Measurements from ENCODE around the gene ST6GALNAC2.
"Not testable (repeated sequence)": the region's sequence is repeated elsewhere in the genome, so short reads cannot be mapped to it uniquely, and the experiment has no call there.

Gene ST6GALNAC2

DNA sequence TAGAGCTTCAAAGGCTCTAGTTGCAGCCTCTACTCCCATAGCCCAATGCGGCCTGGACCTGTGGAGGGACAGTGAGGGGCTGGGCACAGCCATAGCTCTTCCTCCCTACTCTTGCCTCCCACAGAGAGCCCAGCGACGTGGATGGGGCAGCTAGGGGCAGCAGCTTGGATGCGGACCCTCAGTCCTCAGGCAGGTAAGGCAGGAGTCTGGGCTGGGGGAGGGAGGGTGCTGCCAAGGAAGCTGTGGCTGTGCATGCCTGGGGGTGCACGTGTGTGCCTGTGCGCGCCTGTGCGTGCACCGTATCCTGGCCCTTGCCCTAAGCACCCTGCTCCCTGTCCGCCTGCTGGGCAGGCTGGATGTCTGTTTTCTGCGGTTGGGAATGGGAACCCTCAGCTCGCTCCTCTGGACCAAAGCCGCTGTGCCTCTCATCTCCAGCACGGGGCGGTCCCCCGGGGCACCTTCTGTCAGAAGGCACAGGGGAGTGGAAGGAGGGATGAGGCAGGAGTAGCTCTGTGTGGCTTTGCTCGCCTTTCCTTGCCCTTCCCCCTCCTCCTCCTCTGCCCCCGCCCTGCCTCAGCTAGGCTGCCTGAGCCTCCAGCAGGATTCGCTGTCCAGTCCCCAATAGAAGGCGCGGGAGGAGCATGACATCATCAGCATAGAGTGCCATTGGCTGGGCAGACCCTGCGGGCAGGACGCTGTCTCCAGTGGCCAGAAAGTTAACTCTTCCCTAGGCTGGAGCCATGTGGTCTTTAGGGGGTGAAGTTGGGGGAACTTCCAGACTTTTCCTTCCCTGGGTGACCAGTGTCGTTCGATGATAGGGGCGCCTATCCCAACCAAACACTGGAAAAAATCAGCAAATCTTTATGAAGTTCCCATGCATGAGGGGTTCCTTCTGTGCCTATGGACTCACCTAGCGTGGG is 45.0 kb downstream of the ST6GALNAC2 start:
- DNase-seq (ENCODE audit: low spot score) (peak; percentile 99), FAIRE-seq (peak; percentile 100)

DNA sequence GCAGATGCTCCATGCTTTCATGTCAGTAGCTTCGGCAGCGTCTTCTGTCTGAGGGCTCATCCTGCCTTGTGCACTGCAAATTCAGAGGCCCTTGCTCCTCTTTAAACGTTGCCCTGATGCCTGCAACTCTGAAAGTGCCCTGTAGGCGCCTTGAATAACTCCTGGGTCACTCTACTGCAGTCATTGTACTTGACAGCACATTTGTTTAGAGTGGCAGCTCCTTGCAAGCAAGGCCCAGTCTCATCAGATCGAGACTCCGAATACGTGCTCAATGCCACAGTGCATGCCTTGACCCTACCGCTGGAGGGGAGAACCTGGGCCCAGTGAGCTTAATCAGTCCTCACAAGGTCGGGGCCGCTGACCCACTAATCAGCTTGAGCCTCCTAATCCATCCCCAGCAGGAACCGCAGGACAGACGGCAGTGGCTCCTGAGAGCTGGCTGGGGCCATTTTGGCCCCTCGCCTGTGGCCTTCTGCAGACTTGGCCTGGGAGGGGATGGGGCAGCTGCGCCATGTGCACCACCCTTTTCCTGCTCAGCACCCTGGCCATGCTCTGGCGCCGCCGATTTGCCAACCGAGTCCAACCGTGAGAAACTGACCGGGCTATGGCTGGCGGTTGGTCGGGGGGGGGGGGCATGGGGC is 45.9 kb downstream of the ST6GALNAC2 start, which contains the start of gene PRCD:
TSS of gene PRCD (plus strand) at position 414 of the 641 bp plus-strand sequence. CDS start at position 512, 98 bp downstream.
- DNase-seq (ENCODE audit: low spot score), result no peak
- peak; percentile 77 for FAIRE-seq

DNA sequence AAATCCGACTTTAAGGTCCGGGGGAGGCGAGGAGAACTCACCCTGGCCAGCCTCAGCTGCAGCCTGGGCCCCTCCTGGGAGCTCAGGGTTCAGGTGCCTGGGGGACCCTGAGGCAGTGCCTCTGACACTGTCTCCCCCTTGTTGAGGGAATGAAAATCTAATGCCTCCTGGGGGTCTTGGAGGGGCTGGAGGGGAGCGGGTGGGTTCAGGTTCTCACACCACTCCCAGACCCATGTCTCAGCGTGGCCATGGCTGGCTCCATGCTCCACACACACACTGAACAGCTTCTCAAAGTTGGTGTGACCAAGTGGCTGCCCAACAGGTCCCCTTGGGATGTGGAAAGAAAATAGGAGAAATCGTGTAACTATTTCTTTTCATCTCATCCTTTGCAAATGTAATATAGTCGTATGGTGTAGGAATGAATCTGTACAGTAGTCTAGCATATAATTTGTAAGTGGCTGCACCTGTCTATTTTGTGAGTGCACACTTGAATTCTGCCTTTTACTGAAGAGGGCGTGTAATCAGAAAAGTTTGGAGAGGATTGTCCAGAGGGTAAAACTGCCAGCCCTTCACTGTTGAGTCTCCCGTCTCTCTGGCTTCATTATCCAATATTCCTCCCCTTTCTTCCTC is 46.6 kb downstream of the ST6GALNAC2 start:
- no peak for DNase-seq (ENCODE audit: low spot score)
- FAIRE-seq, result no peak

DNA sequence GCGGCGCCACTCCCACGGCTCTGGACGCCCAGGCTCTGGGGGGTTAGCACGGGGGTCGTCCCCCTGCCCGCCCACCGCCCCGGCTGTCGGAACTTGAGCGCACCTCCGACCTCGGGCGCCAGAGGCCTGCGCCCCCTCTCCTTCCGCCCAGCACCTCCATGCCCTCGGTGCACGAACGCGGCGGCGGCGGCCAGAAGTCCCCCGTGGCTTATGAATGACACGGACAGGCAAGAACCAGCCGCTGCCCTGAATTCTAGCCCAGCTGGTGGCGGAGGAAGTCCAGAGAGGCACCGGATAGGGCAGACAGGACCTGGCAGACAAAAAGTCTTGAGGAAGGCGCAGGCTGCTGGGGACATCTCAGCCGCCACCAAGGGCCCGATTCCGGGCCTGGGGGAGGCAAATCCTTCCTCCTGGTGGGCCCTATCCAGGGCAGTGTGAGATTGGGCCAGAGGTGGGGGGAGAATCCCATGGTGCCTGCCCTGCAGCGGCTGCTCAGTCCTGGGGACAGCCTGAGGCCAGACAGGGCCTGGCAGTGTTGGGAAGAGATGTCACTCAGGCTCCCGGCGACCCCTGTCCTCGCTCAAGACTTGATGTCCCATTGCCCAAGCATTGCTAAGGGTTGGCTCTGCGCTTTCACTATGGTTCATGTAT is 47.3 kb downstream of the ST6GALNAC2 start:
- FAIRE-seq (no peak), DNase-seq (ENCODE audit: low spot score) (no peak)

DNA sequence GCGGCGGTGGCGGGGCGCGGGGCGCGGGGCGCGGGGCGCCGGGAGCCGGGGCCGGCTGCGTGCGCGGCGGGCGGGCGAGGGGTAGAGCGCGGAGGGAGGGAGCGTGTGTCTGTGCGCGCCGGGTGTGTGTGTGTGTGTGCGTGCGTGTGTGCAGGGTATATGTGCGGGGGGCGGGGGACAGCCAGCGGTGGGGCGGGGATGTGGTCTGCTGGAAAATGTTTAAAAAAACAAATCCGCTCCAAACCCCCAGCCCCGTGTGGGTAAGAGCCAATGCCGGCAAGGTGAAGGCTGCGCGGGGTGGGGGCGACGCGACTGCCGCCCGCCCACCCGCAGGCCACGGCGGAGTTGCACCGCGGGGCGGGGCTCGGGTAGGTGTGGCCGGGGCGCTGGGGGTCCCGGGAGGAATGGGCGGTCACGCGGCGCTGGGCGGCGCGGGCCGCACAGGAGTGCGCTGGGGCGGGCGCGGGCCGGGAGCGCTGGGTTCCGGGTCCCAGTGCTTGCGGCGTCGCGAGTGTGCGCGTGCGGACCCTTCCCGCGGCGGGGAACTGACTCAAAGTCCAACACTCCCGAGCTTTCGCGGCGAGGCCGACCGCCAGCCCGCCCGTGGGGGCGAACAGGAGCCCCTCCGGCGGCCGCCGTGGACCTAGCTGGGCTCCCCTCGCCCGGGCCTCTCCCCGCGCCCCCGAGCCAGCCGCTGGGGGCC is 47.9 kb downstream of the ST6GALNAC2 start, which contains the start of gene CYGB:
TSS of gene CYGB (minus strand) at position 132 of the 703 bp plus-strand sequence. CDS start 167 bp downstream, outside the sequence.
- no peak for DNase-seq (ENCODE audit: low spot score)

DNA sequence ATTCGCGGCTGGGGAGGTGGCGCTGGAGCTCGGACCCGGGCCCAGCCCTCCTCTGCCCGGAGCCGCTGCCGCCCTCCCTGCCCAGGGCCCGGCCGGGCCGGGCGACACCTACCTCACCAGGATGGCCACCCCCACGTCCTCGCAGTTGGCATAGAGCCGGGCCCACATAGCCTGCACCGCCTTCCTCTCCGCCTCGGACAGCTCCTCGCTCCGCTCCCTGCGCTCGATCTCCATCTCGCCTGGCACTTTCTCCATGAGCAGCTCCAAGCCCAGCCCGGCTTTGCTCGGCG is 48.4 kb downstream of the ST6GALNAC2 start:
- no peak for FAIRE-seq
- DNase-seq (ENCODE audit: low spot score), result no peak

More for the DNA sequence above, 47.9 kb downstream of the ST6GALNAC2 start, which contains the start of gene CYGB:
- no peak for FAIRE-seq

DNA sequence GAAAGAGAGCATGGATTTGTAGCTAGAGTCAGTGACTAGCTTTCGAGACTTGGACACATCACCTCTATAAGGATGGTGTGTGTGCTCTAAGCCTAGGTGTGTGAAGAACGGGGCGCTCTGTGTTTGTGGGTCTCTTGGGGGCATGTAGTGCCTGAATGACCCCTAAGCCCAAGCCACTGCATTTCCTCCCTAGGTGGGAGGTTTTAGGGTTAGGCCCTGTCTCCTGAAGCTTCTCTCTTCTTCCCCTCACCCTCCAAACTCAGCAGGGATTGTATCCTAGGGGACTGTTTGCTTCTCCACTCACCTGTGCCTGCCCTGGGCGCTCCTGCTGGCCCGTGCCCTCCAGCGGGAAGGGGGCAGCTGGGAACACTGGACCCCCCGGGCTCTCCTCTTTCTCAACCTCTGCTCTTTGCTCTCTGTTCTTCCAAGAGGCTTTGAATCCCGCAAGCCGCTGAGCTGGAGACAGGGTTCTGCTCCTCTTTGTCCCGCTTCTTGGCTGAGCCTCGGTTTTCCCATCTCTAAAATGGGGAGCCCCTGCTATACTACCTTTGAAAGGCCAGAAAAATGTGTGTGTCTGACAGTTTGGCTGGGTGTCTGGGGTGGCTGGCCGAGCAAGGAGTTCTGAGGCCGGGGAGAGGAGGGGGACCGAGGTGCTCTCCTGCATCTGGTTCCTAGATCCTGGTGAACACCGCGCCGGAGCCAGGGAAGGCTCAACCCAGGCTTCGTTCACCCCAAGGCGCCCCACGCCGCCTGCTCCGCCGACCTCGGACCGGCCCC is 49.0 kb downstream of the ST6GALNAC2 start:
- DNase-seq (ENCODE audit: low spot score) (no peak), FAIRE-seq (no peak)

DNA sequence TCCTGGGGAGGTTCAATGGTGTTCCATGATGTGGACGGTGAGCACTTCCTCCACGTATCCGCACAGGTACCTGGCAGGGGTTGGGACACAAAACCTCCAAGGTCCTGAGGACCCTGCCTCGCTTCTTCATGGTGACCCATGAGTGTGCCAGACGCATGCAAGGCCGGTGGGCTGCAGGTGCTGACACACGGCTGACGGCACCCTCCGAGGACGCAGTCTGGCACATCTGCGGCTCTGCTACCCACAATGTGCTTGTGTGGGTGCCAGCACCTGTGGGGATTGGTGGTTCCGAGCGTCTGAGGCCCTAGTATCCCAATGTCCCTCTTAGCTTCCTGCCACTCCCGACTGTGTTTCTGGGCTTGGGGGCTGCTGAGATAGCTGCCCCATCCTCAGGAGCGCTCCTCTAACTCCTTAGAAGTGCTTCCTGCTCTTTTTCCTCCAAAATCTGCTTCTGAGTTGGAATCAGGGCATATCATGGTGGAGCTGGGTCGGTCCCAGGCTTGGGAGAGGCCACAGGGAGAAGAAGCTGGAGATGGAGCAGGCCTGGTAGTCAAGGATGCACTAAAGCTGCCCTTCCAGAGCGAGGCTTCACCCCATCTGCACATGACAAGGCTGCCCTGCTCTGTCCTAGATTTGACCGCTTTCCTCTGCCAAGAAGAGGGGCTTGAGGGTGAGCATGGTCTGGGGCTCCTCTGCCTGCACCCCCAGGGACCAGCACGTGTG is 49.7 kb downstream of the ST6GALNAC2 start:
- DNase-seq (ENCODE audit: low spot score) (no peak), FAIRE-seq (peak; percentile 40)

DNA sequence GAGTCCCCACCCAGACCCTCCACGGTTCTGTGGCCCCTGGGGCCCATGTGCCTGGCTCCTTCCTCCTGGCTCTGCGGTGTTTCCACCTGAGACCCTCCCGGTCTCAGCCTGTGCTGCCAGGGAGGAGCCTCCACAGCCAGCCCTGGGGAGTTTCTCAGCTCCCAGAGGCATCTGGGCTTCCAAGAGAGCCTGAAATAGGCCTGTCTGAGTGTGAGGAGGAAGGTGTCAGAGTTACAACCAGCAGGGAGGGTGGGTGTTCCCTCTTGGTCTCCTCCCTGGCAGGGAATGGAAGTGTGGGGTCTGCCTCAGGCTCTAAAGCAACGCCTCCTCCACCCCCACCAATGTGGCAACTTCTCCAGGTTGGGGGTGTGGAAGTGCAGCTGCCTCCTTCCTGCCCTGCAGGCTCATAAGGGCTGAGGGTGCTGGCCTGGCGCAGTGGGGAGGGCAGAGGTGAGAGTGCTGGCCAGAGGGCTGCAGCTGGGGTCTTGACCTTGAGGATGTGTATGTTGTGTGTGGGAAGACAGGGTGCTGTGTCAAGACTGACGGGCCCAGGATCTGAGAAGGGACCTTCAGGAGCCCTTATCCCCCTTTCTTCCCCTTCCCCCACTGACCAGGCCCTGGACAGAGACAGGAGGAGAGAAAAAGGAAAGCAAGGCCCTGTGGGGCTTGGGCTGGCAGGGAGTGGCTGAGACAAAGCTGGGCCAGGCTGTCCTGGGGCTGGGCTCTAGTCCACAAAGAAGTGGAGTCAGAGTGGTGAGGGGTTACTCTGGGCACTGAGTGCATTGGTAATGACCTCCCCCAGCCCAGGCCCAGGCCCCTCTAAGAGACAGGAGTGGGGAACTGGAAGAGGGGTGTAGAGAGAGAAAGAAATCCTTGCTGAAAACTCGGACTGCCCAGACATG is 50.6 kb downstream of the ST6GALNAC2 start:
- FAIRE-seq (no peak), DNase-seq (ENCODE audit: low spot score) (no peak)

DNA sequence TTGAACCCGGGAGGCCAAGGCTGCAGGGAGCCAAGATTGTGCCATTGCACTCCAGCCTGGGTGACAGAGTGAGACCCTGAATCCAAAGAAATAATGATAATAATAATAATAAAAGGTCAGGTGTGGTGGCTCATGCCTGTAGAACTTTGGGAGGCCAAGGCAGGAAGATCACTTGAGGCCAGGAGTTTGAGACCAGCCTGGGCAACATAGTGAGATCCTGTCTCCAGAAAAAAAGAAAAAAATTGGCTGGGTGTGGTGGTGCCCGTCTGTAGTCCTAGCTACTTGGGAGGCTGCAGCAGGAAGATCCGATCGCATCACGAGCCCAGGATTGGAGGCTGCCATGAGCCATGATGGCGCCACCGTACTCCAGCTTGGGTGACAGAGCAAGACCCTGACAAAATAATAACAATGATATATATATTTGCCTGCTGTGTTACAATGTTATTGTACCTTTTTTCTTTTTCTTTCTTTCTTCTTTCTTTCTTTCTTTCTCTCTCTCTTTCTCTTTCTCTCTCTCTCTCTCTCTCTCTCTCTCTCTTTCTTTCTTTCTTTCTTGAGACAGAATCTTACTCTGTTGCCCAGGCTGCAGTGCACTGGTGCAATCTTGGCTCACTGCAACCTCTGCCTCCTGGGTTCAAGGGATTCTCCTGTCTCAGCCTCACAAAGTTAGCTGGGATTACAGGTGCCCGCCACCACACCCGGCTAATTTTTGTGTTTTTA is 51.9 kb downstream of the ST6GALNAC2 start:
- not testable (repeated sequence) for DNase-seq (ENCODE audit: low spot score); FAIRE-seq

DNA sequence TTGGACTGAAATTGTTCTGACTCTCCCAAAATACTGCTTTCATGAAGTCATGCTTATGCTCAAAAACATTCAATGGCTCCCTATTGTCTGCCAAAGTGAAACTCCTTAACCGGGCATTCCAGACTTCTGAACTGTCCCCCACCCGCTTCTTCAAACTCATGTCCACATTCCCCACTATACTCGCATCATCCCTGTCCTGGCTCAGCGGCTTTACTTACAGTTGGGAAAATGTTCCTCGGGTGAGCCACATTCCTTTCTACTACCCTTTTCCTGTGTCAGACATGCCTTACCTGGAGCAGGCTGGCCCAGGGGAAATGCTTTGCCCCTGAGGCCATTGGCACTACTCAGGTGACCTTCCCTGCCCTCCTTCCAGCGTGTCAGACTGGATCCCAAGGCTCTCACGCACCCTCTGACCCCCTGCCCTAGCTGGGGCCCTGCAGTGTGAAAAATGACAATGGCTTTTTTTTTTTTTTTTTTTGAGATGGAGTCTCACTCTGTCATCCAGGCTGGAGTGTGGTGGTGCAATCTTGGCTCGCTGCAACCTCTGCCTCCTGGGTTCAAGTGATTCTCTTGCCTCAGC is 53.5 kb downstream of the ST6GALNAC2 start:
- DNase-seq (ENCODE audit: low spot score) (no peak), FAIRE-seq (no peak)

DNA sequence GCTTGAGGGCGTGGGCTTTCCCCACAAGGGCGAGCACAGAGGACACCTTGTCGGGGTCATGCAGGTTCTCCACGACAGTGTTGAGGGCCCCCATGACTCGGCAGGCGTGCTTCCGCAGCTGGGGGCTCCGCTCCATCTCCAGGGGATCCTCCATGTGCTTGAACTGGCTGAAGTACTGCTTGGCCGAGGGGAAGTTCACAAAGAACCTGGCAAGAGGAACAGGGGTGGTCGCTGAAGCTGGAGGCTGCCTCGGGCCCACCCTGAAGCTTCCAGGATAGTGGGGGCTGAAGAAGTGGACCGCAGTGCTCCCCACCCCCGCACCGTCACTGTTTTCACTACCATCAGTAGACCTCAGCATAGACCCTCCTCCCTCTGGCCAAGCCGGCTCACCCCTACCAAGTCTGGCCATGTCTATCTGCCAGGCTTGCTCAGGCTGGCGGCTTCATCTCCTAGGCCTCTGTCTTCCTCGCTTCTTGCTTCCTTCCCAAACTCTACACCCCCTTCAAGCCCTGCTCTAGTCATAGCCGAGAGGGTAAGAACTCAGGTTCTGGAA is 54.1 kb downstream of the ST6GALNAC2 start:
- FAIRE-seq (no peak), DNase-seq (ENCODE audit: low spot score) (no peak)

DNA sequence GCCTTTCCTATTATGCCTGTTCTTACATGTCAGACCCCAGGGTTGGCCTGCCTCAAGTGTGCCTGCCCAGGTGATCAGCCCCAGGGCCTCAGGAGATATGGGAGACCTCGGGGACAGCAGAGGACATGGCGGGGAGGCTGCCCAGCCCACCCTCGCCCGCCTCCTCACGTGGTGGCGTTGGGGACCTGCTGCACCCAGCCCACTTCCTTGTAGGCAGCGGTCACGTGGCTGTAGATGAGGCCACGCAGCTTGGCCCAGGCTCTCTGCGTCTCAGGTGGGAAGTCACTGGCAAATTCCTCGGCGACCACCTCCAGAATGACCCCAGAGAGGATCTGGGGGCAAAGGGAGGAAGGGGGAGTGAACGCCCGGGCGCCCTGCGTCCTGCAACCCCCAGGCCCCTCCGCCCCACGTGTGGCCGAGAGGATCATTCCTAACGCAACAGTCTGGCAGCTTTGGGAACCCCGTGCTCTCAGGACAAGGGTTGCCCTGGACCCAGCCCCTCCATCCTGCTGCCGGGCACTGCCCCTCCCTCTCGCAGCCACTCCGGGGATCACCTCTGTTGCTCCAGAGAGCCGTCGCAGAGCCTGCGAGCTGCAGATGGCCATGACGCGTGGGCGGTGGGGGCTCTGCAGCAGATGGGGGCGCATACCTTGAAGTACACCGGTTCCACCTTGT is 54.7 kb downstream of the ST6GALNAC2 start:
- FAIRE-seq, result no peak
- no peak for DNase-seq (ENCODE audit: low spot score)

DNA sequence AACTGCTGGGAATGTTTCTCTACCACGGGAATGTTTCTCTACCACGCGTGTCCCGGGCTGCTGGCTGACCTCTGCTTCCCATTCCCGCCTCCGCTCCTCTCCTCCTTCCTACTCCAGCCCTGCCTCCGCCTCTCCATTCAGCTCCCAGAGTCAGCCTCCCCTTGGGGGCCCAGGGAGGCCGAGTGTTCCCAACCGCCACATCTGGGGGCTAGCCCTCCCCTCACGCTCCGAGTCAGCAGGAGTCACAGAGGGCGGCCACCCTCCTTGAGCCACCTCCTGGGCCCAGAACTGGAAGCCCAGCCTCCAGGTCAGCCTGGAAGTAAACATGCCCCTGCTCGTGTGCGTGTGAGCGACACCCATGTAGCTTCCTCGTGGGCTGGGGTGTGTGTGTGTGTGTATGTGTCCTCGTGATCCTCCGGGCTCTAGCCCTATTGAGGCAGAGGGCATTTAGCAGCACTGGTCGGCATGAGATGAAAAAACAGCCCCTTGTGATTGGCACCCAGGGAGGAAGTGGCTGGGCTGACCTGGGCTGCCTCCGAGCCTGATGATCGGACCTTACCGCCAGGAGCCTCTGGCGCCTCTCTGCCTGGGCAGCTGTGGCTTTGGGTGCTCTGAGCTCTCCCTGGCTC is 55.5 kb downstream of the ST6GALNAC2 start:
- FAIRE-seq (no peak), DNase-seq (ENCODE audit: low spot score) (no peak)

DNA sequence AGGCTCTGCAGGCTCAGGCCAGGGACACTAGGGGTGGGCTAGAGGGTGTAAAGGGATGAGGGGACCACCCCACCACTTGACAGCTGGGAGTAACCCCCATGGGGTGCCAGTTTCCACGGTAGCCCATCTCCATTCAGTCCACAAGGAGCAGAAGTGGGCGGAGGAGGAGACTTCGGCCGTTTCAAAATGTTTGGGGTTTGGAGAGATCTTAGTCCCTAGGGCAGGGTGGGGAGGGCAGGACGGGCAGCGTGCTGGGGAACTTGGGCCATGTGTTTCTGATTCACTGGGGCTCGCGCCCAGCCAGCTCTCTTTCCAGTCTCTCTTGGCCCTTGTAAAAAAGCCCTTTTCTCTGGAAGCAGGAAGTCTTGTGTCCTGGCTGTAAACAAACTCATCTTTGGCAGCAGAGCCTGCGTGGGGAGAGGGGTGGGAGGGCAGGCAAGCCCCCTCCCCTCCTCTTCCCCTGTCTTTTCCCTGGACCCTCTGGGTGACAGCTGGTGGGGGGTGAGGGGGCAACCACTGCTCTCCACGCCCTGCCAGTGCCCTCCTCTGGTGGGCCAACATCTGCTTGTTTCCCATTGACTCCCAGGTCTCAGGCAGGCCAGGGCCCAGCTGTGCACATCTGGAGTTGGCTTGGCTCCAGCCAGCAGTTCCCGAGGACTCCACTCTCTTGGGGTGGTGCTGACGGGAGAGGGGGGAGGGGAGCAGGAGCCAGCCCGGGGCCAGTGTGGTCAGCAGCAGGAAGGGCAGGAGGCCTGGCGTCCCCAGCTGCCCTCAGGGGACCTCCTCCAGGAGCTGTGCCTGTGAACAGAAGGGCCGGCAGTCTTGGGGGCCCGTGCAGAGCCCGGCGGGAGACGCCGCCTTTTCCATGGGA is 56.2 kb downstream of the ST6GALNAC2 start:
- FAIRE-seq (no peak), DNase-seq (ENCODE audit: low spot score) (no peak)
